Tibial nerve (tissue), 4 donors: ENCODE results near the gene BGLAP. TPM values are rescaled to one million over a fixed set of nuclear protein-coding genes. Genes with fewer than 3 reads are reported as not detected.
A peak's percentile ranks its signal among the peaks of the same experiment; 100 is the strongest.

ENCODE experiments used
- DNase-seq, 2 donors: peaks; one replicate each; pipeline ENCODE4 v3.0.0-alpha.2; 2019; ENCODE audit warnings: low spot score in 2 of 2
- H3K27ac ChIP-seq, 4 donors: fragments of 200-600 bp; sonication (generic) in 3 of 4; one replicate each; pipeline ENCODE4 v1.5.1; 2017 to 2019; ENCODE audit warnings: mild to moderate bottlenecking in 1 of 4
- H3K27me3 ChIP-seq, 2 donors: fragments of 200-600 bp; sonication (generic) in 1 of 2; one replicate each; pipeline versions ENCODE4 v1.5.1 to v1.6.0; 2017 to 2019
- H3K36me3 ChIP-seq, 3 donors: fragments of 200-600 bp; sonication (generic); one replicate each; pipeline ENCODE4 v1.5.1; 2018 to 2019
- H3K4me1 ChIP-seq, 4 donors: fragments of 200-600 bp; sonication (generic) in 3 of 4; one replicate each; pipeline ENCODE4 v1.5.1; 2017 to 2019
- H3K4me3 ChIP-seq, 4 donors: fragments of 200-600 bp; sonication (generic) in 3 of 4; one replicate each; pipeline ENCODE4 v1.5.1; 2017 to 2019; ENCODE audit warnings: mild to moderate bottlenecking in 1 of 4, moderate library complexity in 1 of 4
- H3K9me3 ChIP-seq, 4 donors: fragments of 200-600 bp; sonication (generic) in 3 of 4; one replicate each; pipeline ENCODE4 v1.5.1; 2017 to 2019
- CTCF ChIP-seq, 5 experiments: fragments of 200-600 bp in 3 of 5; fragments of 450-650 bp in 2 of 5; sonication (generic) in 3 of 5; IDR thresholded peaks; one replicate each; pipeline ENCODE4 v1.5.1; 2016 to 2019; ENCODE audit warnings: antibody characterized with exemption in 5 of 5, mild to moderate bottlenecking in 3 of 5, moderate library complexity in 2 of 5
- EP300 ChIP-seq, 2 donors: sonication (generic); formaldehyde crosslinking; IDR thresholded peaks; one replicate each; pipeline ENCODE4 v1.6.1; 2017; ENCODE audit warnings: antibody characterized with exemption in 2 of 2, mild to moderate bottlenecking in 1 of 2
- POLR2A ChIP-seq, 2 donors: fragments of 450-650 bp; IDR thresholded peaks; one replicate each; pipeline ENCODE4 v1.6.1; 2017; ENCODE audit warnings: antibody characterized with exemption in 2 of 2, mild to moderate bottlenecking in 2 of 2, moderate library complexity in 2 of 2
- WGBS, 2 donors: methylation state at CpG; one replicate each; pipeline ENCODE4 v1.1.5; 2018; 5-methylcytosine and 5-hydroxymethylcytosine counted together
- total RNA-seq, 4 donors: library from RNA; depleted of rRNA; stranded (reverse); fragments of >200 nt; gene quantifications; one replicate each; pipeline ENCODE4 v1.1.0, GENCODE V29; 2016

The BGLAP gene
- total RNA-seq, 4 donors from 2014 or later = 2.1 to 5.2 (median 2.7) TPM; not detected in 1

DNA sequence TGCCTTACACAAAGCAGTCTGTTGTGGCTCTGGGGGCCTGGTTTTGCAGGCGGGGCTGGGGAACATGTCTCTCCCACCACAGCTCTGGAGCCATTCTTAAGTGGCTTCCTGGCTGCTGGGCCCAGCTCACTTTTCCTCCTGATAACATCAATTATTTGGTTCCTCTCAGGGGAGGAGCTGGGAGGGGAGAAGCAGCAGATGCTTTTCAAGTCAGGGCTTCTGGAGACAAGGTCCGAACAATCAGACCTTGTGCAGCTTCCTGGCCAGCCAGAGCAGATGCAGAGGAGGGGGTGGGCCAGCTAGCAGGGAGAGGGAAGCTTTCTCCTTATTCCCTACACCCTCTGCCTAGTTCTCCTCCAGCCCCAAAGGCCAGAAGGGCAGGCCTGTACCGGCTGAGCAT is 9.5 kb downstream of the BGLAP start:
- H3K36me3 ChIP-seq = peaks cover 0 to 75% (median 33%) of the 10 kb centered on the region in 3 donors
- H3K27me3 ChIP-seq = no peaks in the 10 kb centered on the region
- peaks cover 0 to 54% (median 13%) of the 10 kb centered on the region in 4 donors for H3K4me1 ChIP-seq
- TF ChIP-seq EP300 (IDR thresholded peaks at IDR 0.05) = no peak
- TF ChIP-seq CTCF (IDR thresholded peaks at IDR 0.05) = no peak
- no peak for TF ChIP-seq POLR2A (IDR thresholded peaks at IDR 0.05)
- H3K9me3 ChIP-seq = no peaks in the 10 kb centered on the region
- no peak for DNase-seq
- no peak overlapping the region for H3K4me3 ChIP-seq
- H3K27ac ChIP-seq = peak overlapping the region in 3 of 4 donors; percentile 36 to 60 (median 46)
- WGBS, 2 donors = 11 to 22% methylated on average over 3 of the region's 3 CpGs

- WGBS, 2 donors = 94 to 97% methylated on average over 3 of the region's 3 CpGs
- peaks cover 0 to 96% (median 40%) of the 10 kb centered on the region in 3 donors for H3K36me3 ChIP-seq
Measured at GRCh38 chr1:156253634-156254033, 11.7 kb downstream of the BGLAP start.

DNA sequence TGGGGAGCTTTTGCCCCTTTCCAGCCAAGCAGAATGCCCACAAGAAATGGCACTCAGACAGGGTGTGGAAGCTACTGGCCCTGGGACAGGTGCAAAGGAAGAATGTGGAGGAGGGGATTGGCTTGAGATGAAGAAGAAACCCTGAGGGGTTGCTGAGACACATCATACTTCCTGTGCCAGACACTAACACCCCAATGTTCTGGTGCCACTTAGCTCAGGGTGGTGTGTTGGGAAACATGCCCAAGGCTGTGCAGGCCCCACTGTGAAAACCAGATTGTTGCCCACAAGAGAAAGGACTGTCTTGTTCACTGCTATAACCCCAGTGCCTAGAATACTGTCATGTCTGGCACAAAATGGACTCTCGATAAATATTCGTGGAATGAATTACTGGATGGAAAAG is 15.7 kb downstream of the BGLAP start:
- Histone ChIP-seq H3K36me3 (peaks cover 7 to 98% (median 50%) of the 10 kb centered on the region in 3 donors), H3K27ac (no peak overlapping the region), H3K4me1 (peaks cover 0 to 13% (median 0%) of the 10 kb centered on the region in 4 donors), H3K9me3 (no peaks in the 10 kb centered on the region), H3K27me3 (no peaks in the 10 kb centered on the region), H3K4me3 (no peak overlapping the region)
- no peak for TF ChIP-seq CTCF (IDR thresholded peaks at IDR 0.05)
- TF ChIP-seq EP300 (IDR thresholded peaks at IDR 0.05) = no peak
- TF ChIP-seq POLR2A (IDR thresholded peaks at IDR 0.05) = no peak
- WGBS, 2 donors = 79 to 90% methylated on average over 2 of the region's 2 CpGs
- DNase-seq = no peak

More at GRCh38 chr1:156253634-156254033, 11.7 kb downstream of the BGLAP start:
- no peak for TF ChIP-seq EP300 (IDR thresholded peaks at IDR 0.05)
- no peak for TF ChIP-seq CTCF (IDR thresholded peaks at IDR 0.05)
- H3K27me3 ChIP-seq = no peaks in the 10 kb centered on the region
- H3K9me3 ChIP-seq = no peaks in the 10 kb centered on the region
- H3K4me1 ChIP-seq = peaks cover 0 to 35% (median 0%) of the 10 kb centered on the region in 4 donors
- DNase-seq = no peak
- no peak overlapping the region for H3K4me3 ChIP-seq
- H3K27ac ChIP-seq = no peak overlapping the region

DNA sequence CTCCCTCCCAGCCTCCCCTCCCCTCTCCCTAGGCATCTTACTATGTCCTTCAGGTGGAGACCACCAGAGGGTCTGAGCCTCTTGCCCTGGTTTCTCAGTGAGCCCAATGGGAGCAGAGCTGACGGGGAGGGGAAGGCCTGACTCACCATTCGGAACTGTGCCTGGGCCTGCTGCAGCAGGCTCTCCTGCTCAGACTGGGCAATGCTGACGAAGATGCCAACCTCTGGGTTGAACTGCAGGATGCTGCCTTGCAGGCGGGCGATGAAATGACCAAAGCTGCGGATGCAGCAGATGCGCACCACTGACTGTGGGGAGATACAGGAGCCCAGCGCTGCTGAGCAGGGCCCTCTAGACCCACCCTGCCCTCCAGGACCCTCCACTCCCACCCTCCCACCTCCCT is 16.9 kb downstream of the BGLAP start:
- Histone ChIP-seq H3K36me3 (peaks cover 10 to 98% (median 40%) of the 10 kb centered on the region in 3 donors), H3K4me1 (peaks cover 0 to 15% (median 0%) of the 10 kb centered on the region in 4 donors), H3K4me3 (no peak overlapping the region), H3K27ac (no peak overlapping the region), H3K9me3 (no peaks in the 10 kb centered on the region), H3K27me3 (no peaks in the 10 kb centered on the region)
- no peak for DNase-seq
- WGBS, 2 donors = 94 to 100% methylated on average over 6 to 8 of the region's 8 CpGs
- TF ChIP-seq CTCF (IDR thresholded peaks at IDR 0.05) (no peak), EP300 (IDR thresholded peaks at IDR 0.05) (no peak), POLR2A (IDR thresholded peaks at IDR 0.05) (no peak)

DNA sequence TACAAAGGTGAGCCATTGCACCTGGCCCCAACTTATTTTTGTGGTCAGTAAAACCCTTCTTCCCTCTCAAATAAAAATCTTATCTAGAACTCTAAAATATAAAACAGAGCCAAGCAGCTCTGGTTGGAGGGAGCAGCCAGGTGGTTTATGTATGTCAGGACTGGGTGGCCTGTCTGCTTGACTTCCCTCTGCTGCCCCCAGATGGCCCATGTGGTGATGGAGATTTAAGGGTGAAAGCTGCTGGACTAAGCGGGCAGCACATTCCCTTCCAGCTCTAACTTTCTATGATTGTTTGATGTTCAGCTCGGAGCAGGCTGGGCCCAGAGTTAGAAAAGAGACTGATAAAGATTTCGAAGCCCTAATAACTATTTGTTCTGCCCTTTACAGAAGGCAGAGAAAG is 17.8 kb downstream of the BGLAP start:
- H3K4me3 ChIP-seq = no peak overlapping the region
- no peak for DNase-seq
- H3K4me1 ChIP-seq = peaks cover 0 to 15% (median 0%) of the 10 kb centered on the region in 4 donors
- no peaks in the 10 kb centered on the region for H3K9me3 ChIP-seq
- H3K27me3 ChIP-seq = no peaks in the 10 kb centered on the region
- WGBS, 2 donors = 64 to 65% methylated on average over 3 of the region's 3 CpGs
- H3K36me3 ChIP-seq = peaks cover 10 to 100% (median 34%) of the 10 kb centered on the region in 3 donors
- peak overlapping the region in 1 of 4 donors; percentile 56 for H3K27ac ChIP-seq
- TF ChIP-seq POLR2A (IDR thresholded peaks at IDR 0.05) = no peak
- TF ChIP-seq CTCF (IDR thresholded peaks at IDR 0.05) = no peak
- no peak for TF ChIP-seq EP300 (IDR thresholded peaks at IDR 0.05)
